HepG2 (cell line): ENCODE results near the gene RAPGEF2. TPM values are rescaled to one million over a fixed set of nuclear protein-coding genes. Genes with fewer than 3 reads are reported as not detected.

Experiments
- CBX2 ChIP-seq, 2 experiments: fragments of 200-600 bp in 1 of 2; sonication (generic); formaldehyde crosslinking in 1 of 2; IDR thresholded peaks; 2 replicates each; pipeline versions ENCODE4 v1.7.0 to v1.8.1; 2018 to 2022; ENCODE audit warnings: low read depth in 2 of 2, low read length in 1 of 2, mild to moderate bottlenecking in 1 of 2, missing genetic modification reagents in 1 of 2
- FOXO1 ChIP-seq: sonication (generic); formaldehyde crosslinking; IDR thresholded peaks from 2 replicates; pipeline ENCODE4 v1.4.0; 2020; ENCODE audit warnings: missing genetic modification reagents
- HOXA5 ChIP-seq: sonication (generic); formaldehyde crosslinking; IDR thresholded peaks from 2 replicates; pipeline ENCODE4 v1.4.0; 2020; ENCODE audit warnings: missing genetic modification reagents
- IRF1 ChIP-seq: sonication (generic); formaldehyde crosslinking; IDR thresholded peaks from 2 replicates; pipeline ENCODE4 v1.4.0; 2020; ENCODE audit warnings: low read depth, mild to moderate bottlenecking, missing genetic modification reagents
- NCOA2 ChIP-seq: sonication (generic); formaldehyde crosslinking; IDR thresholded peaks from 2 replicates; pipeline ENCODE4 v1.8.0; 2022; ENCODE audit warnings: inconsistent platforms
- NFIB ChIP-seq: sonication (generic); formaldehyde crosslinking; IDR thresholded peaks from 2 replicates; pipeline ENCODE4 v1.9.0; 2021; ENCODE audit warnings: missing genetic modification reagents, mild to moderate bottlenecking, borderline replicate concordance
- ZNF597 ChIP-seq: sonication (generic); formaldehyde crosslinking; IDR thresholded peaks from 2 replicates; pipeline ENCODE4 v1.5.0; 2020; ENCODE audit warnings: missing genetic modification reagents
- ZNF615 ChIP-seq: sonication (generic); formaldehyde crosslinking; IDR thresholded peaks from 2 replicates; pipeline ENCODE4 v1.5.0; 2020; ENCODE audit warnings: mild to moderate bottlenecking, missing genetic modification reagents, borderline replicate concordance
- ZNF746 ChIP-seq: sonication (generic); formaldehyde crosslinking; IDR thresholded peaks from 2 replicates; pipeline ENCODE4 v1.8.0; 2022; ENCODE audit warnings: mild to moderate bottlenecking, missing genetic modification reagents
- ZNF816 ChIP-seq: sonication (generic); formaldehyde crosslinking; IDR thresholded peaks from 2 replicates; pipeline ENCODE4 v1.8.0; 2022; ENCODE audit warnings: missing genetic modification reagents, mild to moderate bottlenecking, borderline replicate concordance
- ZXDC ChIP-seq: sonication (generic); formaldehyde crosslinking; IDR thresholded peaks from 2 replicates; pipeline ENCODE4 v1.5.0; 2020; ENCODE audit warnings: mild to moderate bottlenecking, missing genetic modification reagents
- polyA plus RNA-seq, 8 experiments: library from polyadenylated mRNA; depleted of rRNA in 3 of 8; stranded (reverse) in 7 of 8; unstranded in 1 of 8; fragments of >200 nt; fragmentation: Illumina TruSeq in 4 of 8; extraction: Trizol in 4 of 8; gene quantifications; 2 replicates each; pipeline versions ENCODE4 v1.2.1 to v1.2.3, GENCODE V29; 2011 to 2016; ENCODE audit warnings: low read depth in 4 of 8, missing spikeins in 1 of 8, mixed read lengths in 1 of 8; ENCODE audit not compliant: insufficient read depth in 1 of 8
- total RNA-seq, 5 experiments: library from RNA; depleted of rRNA; stranded (reverse); fragments of >200 nt; fragmentation: Illumina TruSeq; extraction: Trizol; gene quantifications; 2 replicates each; pipeline ENCODE4 v1.2.3, GENCODE V29; 2016; ENCODE audit warnings: low read depth in 1 of 5

Gene RAPGEF2
- total and polyA plus RNA-seq, 2 of the 13 experiments (the other 11 are each of a cell fraction or from before 2014, with no cell fraction given), result 19.2 to 23.0 TPM

GRCh38 chr4:159070742-159071141 is 32.1 kb upstream of the RAPGEF2 start (continued):
- TF ChIP-seq CBX2 (IDR thresholded peaks at IDR 0.05; ENCODE audit: low read depth, low read length) (no peak), CBX2 (CRISPR knock-in tag; IDR thresholded peaks at IDR 0.05; ENCODE audit: low read depth) (no peak), HOXA5 (no peak), NFIB (CRISPR knock-in tag) (no peak), ZNF615 (CRISPR knock-in tag) (no peak), FOXO1 (CRISPR knock-in tag) (no peak), ZNF746 (CRISPR knock-in tag) (no peak), NCOA2 (CRISPR knock-in tag) (no peak), ZNF816 (CRISPR knock-in tag) (no peak), IRF1 (CRISPR knock-in tag) (no peak), ZXDC (CRISPR knock-in tag) (no peak), ZNF597 (no peak)
- TF ChIP-seq, all 625 proteins: peak for 0
